Measurements from ENCODE around the gene CLIC6.

CLIC6 gene

GRCh38 chr21:34724131-34724856, 55.5 kb downstream of the CLIC6 start:
- TF ChIP-seq POLR2A (IDR thresholded peaks at IDR 0.05; ENCODE audit: extremely low read depth, insufficient read length): no peak
- TF ChIP-seq MYC (IDR thresholded peaks at IDR 0.05; ENCODE audit: low read depth, low read length): no peak
- no peak for TF ChIP-seq CTCF (IDR thresholded peaks at IDR 0.05; ENCODE audit: low read depth, low read length)
- TF ChIP-seq MAX (IDR thresholded peaks at IDR 0.05; ENCODE audit: low read depth, low read length): no peak
- no peak overlapping the region for H3K4me3 ChIP-seq (ENCODE audit: low read depth, low read length)
- DNase-seq (ENCODE audit: low read depth): no peak

- TF ChIP-seq MAX (IDR thresholded peaks at IDR 0.05; ENCODE audit: low read depth, low read length) (no peak), MYC (IDR thresholded peaks at IDR 0.05; ENCODE audit: low read depth, low read length) (no peak), CTCF (IDR thresholded peaks at IDR 0.05; ENCODE audit: low read depth, low read length) (no peak), POLR2A (IDR thresholded peaks at IDR 0.05; ENCODE audit: extremely low read depth, insufficient read length) (no peak)
- no peak for DNase-seq (ENCODE audit: low read depth)
- H3K4me3 ChIP-seq (ENCODE audit: low read depth, low read length): no peak overlapping the region
Observed at GRCh38 chr21:34724857-34725195, 56.0 kb downstream of the CLIC6 start.

GRCh38 chr21:34726627-34727337, 58.0 kb downstream of the CLIC6 start:
- TF ChIP-seq POLR2A (IDR thresholded peaks at IDR 0.05; ENCODE audit: extremely low read depth, insufficient read length): no peak
- no peak for TF ChIP-seq MAX (IDR thresholded peaks at IDR 0.05; ENCODE audit: low read depth, low read length)
- no peak for TF ChIP-seq MYC (IDR thresholded peaks at IDR 0.05; ENCODE audit: low read depth, low read length)
- TF ChIP-seq CTCF (IDR thresholded peaks at IDR 0.05; ENCODE audit: low read depth, low read length): no peak
- no peak for DNase-seq (ENCODE audit: low read depth)
- no peak overlapping the region for H3K4me3 ChIP-seq (ENCODE audit: low read depth, low read length)

GRCh38 chr21:34728479-34728878, 59.7 kb downstream of the CLIC6 start:
- no peak for TF ChIP-seq MYC (IDR thresholded peaks at IDR 0.05; ENCODE audit: low read depth, low read length)
- no peak for TF ChIP-seq CTCF (IDR thresholded peaks at IDR 0.05; ENCODE audit: low read depth, low read length)
- TF ChIP-seq POLR2A (IDR thresholded peaks at IDR 0.05; ENCODE audit: extremely low read depth, insufficient read length): no peak
- TF ChIP-seq MAX (IDR thresholded peaks at IDR 0.05; ENCODE audit: low read depth, low read length): no peak
- DNase-seq (ENCODE audit: low read depth): no peak
- no peak overlapping the region for H3K4me3 ChIP-seq (ENCODE audit: low read depth, low read length)

GRCh38 chr21:34730194-34730593, 61.4 kb downstream of the CLIC6 start:
- DNase-seq (ENCODE audit: low read depth): no peak
- no peak overlapping the region for H3K4me3 ChIP-seq (ENCODE audit: low read depth, low read length)
- TF ChIP-seq MAX (IDR thresholded peaks at IDR 0.05; ENCODE audit: low read depth, low read length) (no peak), MYC (IDR thresholded peaks at IDR 0.05; ENCODE audit: low read depth, low read length) (no peak), POLR2A (IDR thresholded peaks at IDR 0.05; ENCODE audit: extremely low read depth, insufficient read length) (no peak), CTCF (IDR thresholded peaks at IDR 0.05; ENCODE audit: low read depth, low read length) (no peak)
